PFSK-1 (cell line): ENCODE measurements around the gene EVA1B.

ENCODE experiments used
- FOXP2 ChIP-seq: optimal IDR thresholded peaks from 2 replicates; pipeline ENCODE3; 2011; ENCODE audit warnings: borderline replicate concordance, control low read depth, inconsistent platforms; ENCODE audit not compliant: insufficient read depth; ENCODE audit errors: extremely low read length, extremely low read depth
- POLR2AphosphoS5 ChIP-seq: IDR thresholded peaks from 2 replicates; pipeline ENCODE4 v1.6.1; 2012; ENCODE audit warnings: low read depth, mild to moderate bottlenecking, control low read depth, low read length, moderate library complexity
- REST ChIP-seq, 2 experiments: IDR thresholded peaks; 2 replicates each; pipeline versions ENCODE4 v1.6.1 to v1.8.0; 2011 to 2012; ENCODE audit warnings: low read depth in 2 of 2, low read length in 2 of 2, control low read depth in 1 of 2, inconsistent platforms in 1 of 2, mild to moderate bottlenecking in 1 of 2, moderate library complexity in 1 of 2; ENCODE audit not compliant: insufficient read depth in 1 of 2
- SIN3A ChIP-seq: IDR thresholded peaks from 2 replicates; pipeline ENCODE4 v1.6.1; 2012; ENCODE audit warnings: mild to moderate bottlenecking, low read length, moderate library complexity, borderline replicate concordance; ENCODE audit not compliant: insufficient read depth
- TAF1 ChIP-seq: IDR thresholded peaks from 2 replicates; pipeline ENCODE4 v1.6.1; 2012; ENCODE audit warnings: low read length, control low read depth, borderline replicate concordance; ENCODE audit not compliant: insufficient read depth

GRCh38 chr1:36341626-36342320, 18.3 kb upstream of the EVA1B start:
- no peak for TF ChIP-seq TAF1
- TF ChIP-seq REST (IDR thresholded peaks at IDR 0.05; ENCODE audit: insufficient read depth in 1 of 2, low read depth in 2 of 2, low read length in 2 of 2): no peak
- no peak for TF ChIP-seq FOXP2
- TF ChIP-seq POLR2AphosphoS5: no peak
- TF ChIP-seq SIN3A: no peak
